Stimulated activated CD8-positive, alpha-beta memory T cell treated with anti-CD3 and anti-CD28 coated beads, Interleukin-2, amount 100 ng/mL, for 48 hours (primary cell): Measurements from ENCODE around the gene NCLN.
A peak's percentile ranks its signal among the peaks of the same experiment; 100 is the strongest.
"Not testable (repeated sequence)": the region's sequence is repeated elsewhere in the genome, so short reads cannot be mapped to it uniquely, and the experiment has no call there.

Experiments used
- DNase-seq, 2 donors: peaks; one replicate each; pipeline ENCODE4 v3.0.0-alpha.2; 2020; ENCODE audit warnings: low read depth in 2 of 2

Gene NCLN

DNA sequence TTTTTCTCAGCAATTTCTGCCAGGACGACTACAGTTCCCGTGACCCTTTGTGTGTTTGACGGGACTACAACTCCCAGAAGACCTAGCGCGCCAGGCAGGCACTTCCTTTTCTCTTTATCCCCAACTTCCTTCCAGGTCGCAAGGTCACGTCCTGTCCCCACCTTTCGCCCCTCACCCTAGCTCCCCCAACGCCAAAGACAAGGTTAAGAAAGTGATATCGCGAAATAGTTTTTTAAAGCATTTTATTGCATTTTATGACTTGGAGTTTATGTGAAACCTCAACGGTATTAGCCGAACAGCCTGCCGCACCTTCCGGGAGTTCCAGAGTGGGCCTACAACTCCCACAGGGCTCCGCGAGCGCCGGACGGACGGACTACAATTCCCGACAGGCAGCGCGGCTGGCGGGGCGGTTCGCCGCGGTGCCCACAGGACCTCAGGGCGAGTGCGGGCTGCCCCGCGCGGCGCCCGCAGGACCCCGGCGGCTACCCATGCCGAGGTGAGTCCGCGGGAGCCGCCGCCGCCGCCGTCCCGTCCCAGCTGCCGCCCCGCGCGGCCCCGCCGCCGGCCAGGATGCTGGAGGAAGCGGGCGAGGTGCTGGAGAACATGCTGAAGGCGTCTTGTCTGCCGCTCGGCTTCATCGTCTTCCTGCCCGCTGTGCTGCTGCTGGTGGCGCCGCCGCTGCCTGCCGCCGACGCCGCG, at the start of gene NCLN:
NCLN (plus strand) TSS at position 470 of the 699 bp plus-strand sequence; CDS start at position 571, 101 bp downstream.
- peak; percentile 87 to 92 for DNase-seq

DNA sequence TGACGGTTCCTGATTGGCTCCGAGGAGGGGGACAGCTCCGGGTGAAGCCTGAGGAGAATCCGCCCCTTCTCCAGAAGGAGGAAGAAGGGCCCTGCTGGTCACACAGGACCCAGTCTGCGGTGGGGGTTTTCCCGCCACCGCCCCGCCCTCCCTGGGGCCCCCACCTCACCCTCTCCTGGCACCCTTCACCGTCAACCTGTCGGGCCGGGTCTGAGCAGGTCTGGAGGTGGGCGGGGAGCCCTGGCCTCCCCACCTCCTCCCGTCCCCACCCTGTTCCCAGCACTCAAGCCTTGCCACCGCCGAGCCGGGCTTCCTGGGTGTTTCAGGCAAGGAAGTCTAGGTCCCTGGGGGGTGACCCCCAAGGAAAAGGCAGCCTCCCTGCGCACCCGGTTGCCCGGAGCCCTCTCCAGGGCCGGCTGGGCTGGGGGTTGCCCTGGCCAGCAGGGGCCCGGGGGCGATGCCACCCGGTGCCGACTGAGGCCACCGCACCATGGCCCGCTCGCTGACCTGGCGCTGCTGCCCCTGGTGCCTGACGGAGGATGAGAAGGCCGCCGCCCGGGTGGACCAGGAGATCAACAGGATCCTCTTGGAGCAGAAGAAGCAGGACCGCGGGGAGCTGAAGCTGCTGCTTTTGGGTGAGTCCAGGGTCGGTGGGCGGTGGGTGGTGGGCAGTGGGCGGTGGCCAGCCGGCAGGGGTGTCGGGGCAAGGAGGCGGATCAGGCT, 49.6 kb upstream of the NCLN start, which contains the start of gene GNA15:
GNA15 (plus strand) TSS at position 73 of the 723 bp plus-strand sequence; CDS start at position 491, 418 bp downstream.
- DNase-seq, result peak in 1 of 2 donors; percentile 37

DNA sequence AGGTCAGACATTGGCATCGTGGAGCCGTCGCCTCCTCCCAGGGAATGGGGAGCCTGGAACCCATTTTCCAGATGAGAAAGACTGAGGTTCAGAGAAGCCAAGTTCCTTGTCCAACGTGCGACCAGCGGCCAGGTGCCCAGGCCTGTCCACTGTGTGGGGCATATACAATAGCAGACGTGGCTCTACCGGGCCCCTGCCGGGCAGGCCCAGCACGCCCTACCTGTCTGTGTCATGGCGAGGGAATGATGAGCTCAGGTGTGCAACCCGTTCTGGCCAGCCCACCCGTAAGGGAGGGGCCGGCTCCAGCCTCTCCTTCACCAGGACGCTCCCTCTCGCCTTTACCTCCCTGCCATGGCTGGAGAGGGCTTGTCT, 49.1 kb upstream of the NCLN start:
- DNase-seq, result no peak

DNA sequence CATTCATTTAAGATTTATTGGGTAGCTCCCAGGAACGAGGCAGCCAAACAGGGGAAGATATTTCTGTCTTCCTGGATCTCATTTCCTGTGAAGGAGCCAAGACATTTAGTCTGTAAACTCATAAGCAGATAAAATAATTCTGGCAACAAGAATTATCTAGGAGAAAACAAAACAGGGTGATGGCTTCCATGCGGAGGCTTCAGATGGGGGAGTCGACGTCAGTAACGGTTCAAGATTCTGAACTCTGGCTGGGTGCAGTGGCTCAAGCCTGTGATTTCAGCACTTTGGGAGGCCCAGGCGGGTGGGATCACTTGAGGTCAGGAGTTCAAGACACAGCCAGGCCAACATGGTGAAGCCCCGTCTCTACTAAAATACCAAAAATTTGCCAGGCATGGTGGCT, 48.6 kb upstream of the NCLN start:
- DNase-seq, result no peak

DNA sequence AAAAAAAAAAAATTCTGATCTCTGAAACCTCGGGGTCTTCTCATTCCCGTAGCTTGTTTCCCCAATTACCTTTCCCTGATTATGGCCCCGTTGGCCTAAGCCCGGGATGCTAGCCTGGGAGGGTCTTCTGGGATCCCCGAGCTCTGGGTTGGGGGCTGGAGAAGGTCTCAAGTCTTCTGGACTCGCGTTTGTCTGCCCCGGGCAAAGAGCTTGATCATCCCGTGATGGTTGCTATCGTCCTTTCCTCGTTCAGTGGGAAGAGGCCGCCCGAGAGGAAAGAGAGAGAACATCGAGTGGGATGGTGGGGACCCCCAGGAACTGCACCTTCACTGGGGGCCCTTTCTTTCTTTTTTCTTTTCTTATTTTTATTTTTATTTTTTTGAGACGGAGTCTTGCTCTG, 47.5 kb upstream of the NCLN start:
- DNase-seq, result no peak

DNA sequence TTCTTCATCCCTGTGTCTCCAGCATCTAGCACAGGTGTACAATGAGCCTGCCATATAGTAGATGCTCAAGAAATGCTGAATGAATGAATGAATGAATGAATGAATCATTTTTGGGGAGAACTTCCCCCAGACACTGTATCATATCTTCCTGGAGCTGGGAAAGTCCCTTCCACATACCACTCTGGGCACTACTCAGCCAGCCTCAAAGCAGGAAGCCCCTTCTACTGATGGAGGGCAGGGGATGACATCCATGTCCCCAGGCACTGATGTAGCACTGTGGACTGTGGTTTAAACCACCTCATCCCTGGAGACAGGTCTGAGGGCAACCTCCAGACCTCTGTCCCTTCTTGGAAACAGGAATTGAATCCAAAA, 45.1 kb upstream of the NCLN start:
- no peak for DNase-seq

- DNase-seq, result peak in 1 of 2 donors; percentile 47
These were observed 43.4 kb upstream of the NCLN start for GRCh38 chr19:3142292-3142670.

GRCh38 chr19:3142781-3143337, 42.9 kb upstream of the NCLN start:
- DNase-seq, result no peak

GRCh38 chr19:3145909-3146676, 39.6 kb upstream of the NCLN start:
- no peak for DNase-seq

- DNase-seq, result peak; percentile 43 to 61
These were observed 39.0 kb upstream of the NCLN start for GRCh38 chr19:3146677-3147100.

DNA sequence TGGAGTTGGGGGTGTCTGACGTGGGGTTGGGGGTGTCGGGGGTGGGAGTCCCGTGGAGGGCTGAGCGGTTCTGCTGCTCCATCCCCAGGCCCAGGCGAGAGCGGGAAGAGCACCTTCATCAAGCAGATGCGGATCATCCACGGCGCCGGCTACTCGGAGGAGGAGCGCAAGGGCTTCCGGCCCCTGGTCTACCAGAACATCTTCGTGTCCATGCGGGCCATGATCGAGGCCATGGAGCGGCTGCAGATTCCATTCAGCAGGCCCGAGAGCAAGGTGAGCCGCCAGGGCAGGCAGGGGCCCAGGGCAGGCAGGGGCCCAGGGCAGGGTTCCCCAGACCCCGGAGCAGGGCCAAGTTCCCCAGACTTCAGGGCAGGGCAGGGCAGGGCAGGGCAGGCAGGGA, 37.2 kb upstream of the NCLN start:
- DNase-seq, result no peak

DNA sequence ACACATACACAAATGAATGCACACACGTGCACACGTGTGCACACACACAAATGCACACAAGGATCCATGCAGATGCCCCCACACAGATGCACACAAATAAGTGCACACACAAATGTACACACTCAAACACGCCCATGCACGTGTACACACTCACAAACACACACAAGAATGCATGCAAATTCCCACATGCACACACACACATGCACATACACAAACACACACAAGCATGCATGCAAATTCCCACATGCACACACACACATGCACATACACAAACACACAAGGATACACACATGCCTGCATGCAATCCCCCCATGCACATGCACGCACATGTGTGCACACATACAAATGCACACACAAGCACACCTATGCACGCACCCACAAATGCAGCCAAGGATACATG, 36.6 kb upstream of the NCLN start:
- no peak for DNase-seq

DNA sequence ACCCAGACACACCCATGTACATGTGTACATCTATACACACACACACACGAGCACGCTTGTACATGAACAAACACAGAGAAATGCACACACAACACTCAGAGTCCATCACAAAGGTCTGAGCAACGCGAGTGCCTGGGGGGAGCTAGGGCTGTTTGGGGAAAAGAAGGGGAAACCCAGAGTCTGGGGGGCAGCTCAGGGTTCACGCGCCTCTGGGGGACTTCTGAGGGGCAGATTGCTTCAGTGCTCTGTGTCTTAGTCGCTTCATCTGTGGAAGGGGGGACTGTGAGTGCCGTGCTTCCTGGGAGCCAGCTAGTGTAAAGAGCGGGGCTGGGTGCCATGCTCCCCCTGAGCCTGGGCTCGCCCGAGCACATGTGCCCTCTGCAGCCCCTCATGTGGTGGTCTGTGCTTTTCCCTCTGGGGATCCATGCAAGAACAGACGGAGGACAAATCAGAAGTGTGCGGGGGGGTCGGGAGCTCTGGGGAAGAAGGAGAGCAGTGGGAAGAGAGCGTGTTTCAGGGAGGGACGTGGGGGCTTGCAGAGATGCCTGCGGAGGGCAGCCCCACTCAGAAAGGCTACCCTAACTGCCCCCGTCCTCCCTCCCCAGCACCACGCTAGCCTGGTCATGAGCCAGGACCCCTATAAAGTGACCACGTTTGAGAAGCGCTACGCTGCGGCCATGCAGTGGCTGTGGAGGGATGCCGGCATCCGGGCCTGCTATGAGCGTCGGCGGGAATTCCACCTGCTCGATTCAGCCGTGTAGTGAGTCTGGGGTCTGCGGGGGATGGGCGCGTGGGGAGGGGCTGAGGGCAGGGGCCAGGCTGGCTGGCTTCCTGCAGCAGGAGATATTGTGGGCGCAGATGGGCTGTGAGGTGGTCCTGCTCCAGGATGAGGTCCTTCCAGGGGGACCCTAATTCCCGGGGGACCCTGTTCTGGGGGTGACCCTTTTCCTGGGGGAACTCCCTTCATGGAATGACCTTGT, 35.9 kb upstream of the NCLN start:
- DNase-seq, result no peak

DNA sequence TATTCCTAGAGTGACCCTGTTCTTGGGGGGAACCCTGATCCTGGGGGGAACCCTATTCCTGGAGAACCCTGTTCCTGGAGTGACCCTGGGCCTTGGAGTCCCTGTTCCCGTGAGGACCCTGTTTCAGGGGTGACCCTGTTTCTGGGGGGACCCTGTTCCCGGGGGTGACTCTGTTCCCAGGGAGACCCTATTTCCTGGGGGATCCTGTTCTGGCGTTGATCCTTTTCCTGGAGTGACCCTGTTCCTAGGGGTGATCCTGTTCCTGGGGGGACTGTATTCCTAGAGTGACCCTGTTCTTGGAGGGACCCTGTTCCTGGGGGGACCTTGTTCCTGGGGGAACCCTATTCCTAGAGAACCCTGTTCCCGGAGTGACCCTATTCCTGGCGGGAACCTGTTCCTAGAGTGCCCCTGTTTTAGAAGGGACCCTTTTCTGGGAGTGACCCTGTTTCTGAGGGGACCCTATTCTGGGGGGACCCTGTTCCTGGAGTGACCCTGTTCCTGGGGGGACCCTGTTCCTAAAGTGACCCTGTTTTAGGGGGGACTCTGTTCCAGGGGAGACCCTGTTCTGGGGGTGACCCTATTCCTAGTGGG, 34.9 kb upstream of the NCLN start:
- no peak for DNase-seq

DNA sequence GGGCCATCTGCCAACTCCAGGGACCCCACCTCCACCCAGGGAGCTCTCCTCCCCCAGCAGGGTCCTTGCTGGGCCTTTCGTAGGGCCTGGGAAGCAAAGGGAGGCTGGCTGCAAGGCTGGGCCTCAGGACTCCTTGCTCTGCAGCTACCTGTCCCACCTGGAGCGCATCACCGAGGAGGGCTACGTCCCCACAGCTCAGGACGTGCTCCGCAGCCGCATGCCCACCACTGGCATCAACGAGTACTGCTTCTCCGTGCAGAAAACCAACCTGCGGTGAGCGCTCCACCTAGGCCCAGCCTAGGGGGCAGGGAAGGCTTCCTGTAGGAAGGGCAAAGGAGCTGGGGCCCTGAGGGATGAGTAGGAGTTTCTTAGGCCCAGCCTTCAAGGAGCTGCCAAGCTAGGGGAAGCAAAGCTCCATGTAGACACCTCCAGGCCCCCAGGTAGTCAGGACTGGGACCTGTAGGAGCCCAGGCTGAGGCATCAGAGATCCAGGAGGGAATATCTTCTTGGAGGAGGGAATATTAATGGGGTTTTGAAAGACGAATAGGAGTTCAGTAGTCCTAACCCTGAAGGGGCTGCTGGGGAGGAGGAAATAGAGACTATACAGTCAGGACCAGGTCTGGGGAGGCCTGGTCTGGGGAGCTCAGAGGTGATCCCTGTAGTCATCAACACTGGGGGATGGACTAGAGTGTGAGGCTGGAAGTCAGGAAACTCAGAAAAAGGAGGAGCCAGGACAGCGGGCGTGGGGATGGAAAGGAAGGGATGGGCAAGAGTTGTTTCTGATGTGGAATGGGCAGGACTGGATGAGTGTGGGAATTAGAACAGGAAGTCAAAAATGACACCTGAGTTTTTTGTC, 33.9 kb upstream of the NCLN start:
- DNase-seq, result no peak

GRCh38 chr19:3152419-3152780, 33.3 kb upstream of the NCLN start:
- no peak for DNase-seq

DNA sequence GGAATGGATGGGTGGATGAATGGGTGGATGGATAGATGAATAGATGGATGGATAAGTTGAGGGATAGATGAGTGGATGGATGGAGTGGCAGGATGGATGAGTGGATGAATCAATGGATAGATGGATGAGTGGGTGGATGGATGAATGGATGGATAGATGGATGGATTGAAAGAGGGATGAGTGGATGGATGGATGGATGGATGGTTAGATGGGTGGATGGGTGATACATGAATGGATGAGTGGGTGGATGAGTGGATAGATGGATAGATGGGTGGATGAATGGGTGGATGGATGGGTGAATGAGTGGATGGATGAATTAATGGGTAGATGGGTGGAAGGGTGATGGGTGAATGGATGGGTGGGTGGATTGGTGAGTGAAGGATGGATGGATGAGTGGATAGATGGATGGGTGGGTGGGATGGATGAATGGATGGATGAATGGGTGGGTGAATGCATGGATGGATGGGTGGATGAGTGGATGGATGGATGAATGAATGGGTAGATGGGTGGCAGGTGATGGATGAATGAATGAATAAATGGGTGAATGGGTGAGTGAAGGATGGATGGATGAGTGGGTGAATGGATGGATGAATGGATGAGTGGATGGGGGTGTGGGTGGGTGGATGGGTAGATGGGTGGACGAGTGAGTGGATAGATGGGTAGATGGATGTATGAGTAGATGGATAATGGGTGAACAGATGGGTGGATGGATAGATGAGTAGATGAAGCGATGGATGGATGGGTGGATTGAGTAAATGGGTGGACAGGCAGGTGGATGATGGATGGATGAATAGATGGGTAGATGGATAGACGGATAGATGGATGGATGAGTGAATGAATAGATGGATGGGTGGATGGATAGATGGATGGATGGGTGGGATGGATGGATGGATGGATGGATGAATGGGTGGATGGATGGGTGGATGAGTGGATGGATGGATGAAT, 32.2 kb upstream of the NCLN start:
- no peak for DNase-seq

- DNase-seq, result not testable (repeated sequence)
These were observed 31.3 kb upstream of the NCLN start for GRCh38 chr19:3154447-3154846.
